ENCODE data around the gene E2F4. TPM values are rescaled to one million over a fixed set of nuclear protein-coding genes. Genes with fewer than 3 reads are reported as not detected.

Gene E2F4
- total and polyA plus RNA-seq, 9 of the 15 experiments (the other 6 are each of a cell fraction or from before 2014, with no cell fraction given): 9.7 to 139 (median 106) TPM

DNA sequence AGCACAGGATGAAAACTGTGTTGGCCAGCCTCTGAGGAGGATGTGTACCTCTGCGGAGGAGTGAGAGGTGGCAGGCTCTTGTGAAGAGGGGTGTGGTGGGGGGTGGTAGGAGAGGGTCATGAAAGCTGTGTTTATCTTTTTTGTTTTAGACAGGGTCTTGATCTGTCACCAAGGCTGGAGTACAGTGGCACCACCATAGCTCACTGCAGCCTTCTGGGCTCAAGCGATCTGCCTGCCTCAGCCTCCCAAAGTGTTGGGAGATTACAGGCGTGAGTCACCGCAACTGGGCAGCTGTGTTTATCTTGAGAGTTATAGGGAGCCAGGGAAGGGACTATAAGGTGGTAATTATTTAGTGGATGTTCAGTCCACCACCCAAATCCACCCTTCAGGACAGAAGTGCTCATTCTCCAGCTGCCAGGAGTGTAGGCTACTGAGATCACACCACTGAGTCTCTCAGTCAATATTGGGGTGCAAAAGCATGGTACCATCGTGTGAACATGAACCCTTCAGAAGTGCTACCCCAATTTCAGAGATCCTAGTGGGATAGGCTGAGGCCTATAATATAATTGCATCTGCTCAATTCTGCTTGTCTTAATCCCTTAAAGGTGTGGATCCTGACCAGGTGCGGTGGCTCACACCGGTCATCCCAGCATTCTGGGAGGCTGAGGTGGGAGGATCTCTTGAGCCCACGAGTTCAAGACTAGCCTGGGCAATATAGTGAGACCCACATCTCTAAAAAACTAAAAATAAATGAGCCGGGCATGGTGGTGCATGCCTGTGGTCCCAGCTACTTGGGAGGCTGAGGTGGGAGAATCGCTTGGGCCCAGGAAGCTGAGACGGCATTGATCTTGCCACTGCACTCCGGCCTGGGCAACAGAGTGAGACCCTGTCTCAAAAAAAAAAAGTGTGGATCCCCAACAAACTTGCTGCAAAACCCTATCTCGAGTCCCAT lies 1.2 kb upstream of the E2F4 start (continued):
- TF ChIP-seq ZNF57 (CRISPR knock-in tag; IDR thresholded peaks at IDR 0.05): no peak
- TF ChIP-seq SAP30 (IDR thresholded peaks at IDR 0.05; ENCODE audit: borderline replicate concordance, insufficient read depth, low read depth, low read length, poor library complexity, severe bottlenecking): no peak
- TF ChIP-seq TEAD4 (IDR thresholded peaks at IDR 0.05; ENCODE audit: low read length): peak; percentile 28; the same call in 1 of the 2 replicates
- no peak for TF ChIP-seq TEAD4 (CRISPR knock-in tag; IDR thresholded peaks at IDR 0.05; ENCODE audit: borderline replicate concordance)
- TF ChIP-seq ZBED1 (IDR thresholded peaks at IDR 0.05): no peak
- no peak for TF ChIP-seq ARNT (IDR thresholded peaks at IDR 0.05)
- TF ChIP-seq CBFA2T2 (conservative IDR thresholded peaks at IDR 0.05): peak; percentile 75
- peak; percentile 89 for TF ChIP-seq JUND (IDR thresholded peaks at IDR 0.05; ENCODE audit: borderline replicate concordance, low read depth, low read length)
- TF ChIP-seq JUND (tag; IDR thresholded peaks at IDR 0.05; ENCODE audit: borderline replicate concordance, low read depth, low read length): peak; percentile 89; the same call in 2 of the 3 replicates
- TF ChIP-seq TCF3 (CRISPR knock-in tag; IDR thresholded peaks at IDR 0.05): peak; percentile 68
- TF ChIP-seq ZSCAN29 (IDR thresholded peaks at IDR 0.05): no peak
- no peak for TF ChIP-seq ZNF589 (CRISPR knock-in tag; IDR thresholded peaks at IDR 0.05; ENCODE audit: low read depth)
